Measurements from ENCODE around the gene CDK7.
A peak's percentile ranks its signal among the peaks of the same experiment; 100 is the strongest.
"Not testable (repeated sequence)": the region's sequence is repeated elsewhere in the genome, so short reads cannot be mapped to it uniquely, and the experiment has no call there.

The CDK7 gene

DNA sequence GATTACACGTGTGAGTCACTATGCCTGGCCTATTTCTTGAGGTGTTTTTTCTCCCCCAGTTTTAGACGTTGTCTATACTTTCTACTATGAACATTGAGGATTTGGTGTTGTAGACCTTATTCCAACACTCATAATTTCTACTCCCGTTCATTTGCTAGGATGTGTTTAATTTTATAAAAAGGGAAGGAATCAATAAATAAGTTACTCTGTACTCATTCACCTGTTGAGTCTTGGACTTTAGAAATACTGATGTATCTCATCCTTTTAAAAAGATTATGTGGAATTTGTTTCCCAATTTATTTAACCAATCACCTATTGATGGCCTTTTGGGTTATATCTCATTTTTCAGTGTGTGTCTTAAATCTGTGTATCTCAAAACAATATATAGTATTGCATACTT is 3.2 kb downstream of the CDK7 start:
- no peak for DNase-seq (ENCODE audit: low read depth)

DNA sequence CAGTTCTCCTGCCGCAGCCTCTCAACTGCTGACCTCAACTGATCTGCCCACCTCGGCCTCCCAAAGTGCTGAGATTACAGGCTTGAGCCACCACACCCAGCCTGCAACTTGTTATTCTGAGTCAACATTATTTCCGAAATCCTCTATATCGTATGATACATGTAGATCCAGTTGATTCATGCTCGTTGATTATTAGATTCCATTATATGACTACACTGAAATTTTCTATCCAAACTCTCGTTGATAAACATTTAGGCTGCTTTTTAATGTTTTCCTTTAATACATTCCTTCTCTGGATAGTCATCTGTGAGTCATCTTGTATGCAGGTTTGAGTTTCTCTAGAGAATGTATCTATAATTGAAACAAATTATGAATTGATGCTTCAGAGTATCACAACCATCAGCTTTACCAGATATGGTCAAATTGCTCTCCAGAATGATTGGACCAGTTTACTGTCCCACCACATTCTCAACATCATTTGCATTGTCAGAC is 4.1 kb downstream of the CDK7 start:
- DNase-seq (ENCODE audit: low read depth): no peak

- DNase-seq (ENCODE audit: low read depth): no peak
These were observed 7.7 kb downstream of the CDK7 start for GRCh38 chr5:69242215-69242927.

GRCh38 chr5:69245031-69245430 is 10.3 kb downstream of the CDK7 start:
- no peak for DNase-seq (ENCODE audit: low read depth)

DNA sequence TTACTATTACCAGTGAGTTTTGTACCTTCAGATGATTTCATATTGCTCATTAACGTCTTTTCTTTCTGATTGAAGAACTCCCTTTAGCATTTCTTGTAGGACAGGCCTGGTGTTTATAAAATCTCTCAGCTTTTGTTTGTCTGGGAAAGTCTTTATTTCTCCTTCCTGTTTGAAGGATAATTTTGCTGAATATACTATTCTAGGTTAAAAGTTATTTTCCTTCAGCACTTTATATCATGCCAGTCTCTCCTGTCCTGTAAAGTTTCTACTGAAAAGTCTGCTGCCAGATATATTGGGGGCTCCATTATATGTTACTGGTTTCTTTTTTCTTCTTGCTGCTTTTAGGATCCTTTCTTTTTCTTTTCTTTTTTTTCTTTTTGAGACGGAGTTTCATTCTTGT is 13.3 kb downstream of the CDK7 start:
- no peak for DNase-seq (ENCODE audit: low read depth)

GRCh38 chr5:69250593-69250992 is 15.9 kb downstream of the CDK7 start:
- DNase-seq (ENCODE audit: low read depth): no peak

DNA sequence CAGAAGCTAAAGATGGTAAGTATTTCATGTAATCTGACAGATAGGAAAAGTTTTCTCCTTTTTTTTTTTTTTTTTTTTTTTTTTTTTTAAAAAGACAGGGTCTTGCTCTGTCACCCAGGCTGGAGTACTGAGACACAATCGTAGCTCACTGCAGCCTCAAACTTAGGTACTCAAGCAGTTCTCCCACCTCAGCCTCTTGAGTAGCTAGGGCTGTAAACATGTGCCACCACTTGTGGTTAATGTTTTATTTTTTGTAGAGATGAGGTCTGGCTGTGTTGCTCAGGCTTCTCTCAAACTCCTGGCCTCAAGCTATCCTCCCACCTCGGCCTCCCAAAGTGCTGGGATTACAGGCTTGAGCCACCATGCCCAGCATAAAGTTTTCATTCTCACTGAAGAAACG is 17.8 kb downstream of the CDK7 start:
- no peak for DNase-seq (ENCODE audit: low read depth)

DNA sequence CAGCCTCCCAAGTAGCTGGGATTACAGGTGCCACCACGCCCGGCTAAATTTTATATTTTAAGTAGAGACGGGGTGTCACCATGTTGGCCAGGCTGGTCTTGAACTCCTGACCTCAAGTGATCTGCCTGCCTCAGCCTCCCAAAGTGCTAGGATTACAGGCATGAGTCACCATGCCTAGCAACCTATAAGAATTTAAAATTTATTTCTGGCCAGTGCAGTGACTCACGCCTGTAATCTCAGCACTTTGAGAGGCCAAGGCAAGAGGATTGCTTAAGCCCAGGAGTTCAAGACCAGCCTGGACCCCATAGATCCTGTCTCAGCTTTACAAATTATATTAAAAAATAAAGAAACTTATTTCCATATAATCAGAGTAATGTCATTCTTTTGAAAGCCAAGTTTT is 21.3 kb downstream of the CDK7 start:
- DNase-seq (ENCODE audit: low read depth): not testable (repeated sequence)

GRCh38 chr5:69257577-69257976 is 22.9 kb downstream of the CDK7 start:
- DNase-seq (ENCODE audit: low read depth): no peak

- DNase-seq (ENCODE audit: low read depth): no peak
These were observed 26.3 kb downstream of the CDK7 start for GRCh38 chr5:69261034-69261433.

GRCh38 chr5:69265931-69266330 is 31.2 kb downstream of the CDK7 start:
- DNase-seq (ENCODE audit: low read depth): no peak

- DNase-seq (ENCODE audit: low read depth): no peak
These were observed 34.2 kb downstream of the CDK7 start for GRCh38 chr5:69268899-69269298.

DNA sequence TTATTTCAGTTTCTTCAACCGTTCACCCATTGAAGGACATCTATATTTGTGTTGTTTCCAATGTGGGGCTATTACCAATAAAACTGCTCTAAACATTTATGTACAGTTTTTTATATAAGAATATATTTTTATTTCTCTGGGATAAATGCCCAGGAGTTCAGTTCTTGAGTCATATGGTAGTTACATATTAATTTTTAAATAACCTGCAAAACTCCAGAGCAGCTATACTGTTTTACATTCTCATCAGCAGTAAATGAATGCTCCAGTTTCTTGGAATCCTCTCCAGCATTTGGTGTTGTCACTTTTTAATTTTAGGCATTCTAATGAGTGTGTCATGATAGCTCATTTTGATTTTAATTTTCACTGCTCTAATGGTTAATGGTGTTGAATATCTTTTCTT is 36.2 kb downstream of the CDK7 start:
- no peak for DNase-seq (ENCODE audit: low read depth)

GRCh38 chr5:69271376-69271775 is 36.7 kb downstream of the CDK7 start:
- DNase-seq (ENCODE audit: low read depth): peak; percentile 9

GRCh38 chr5:69275563-69275962 is 40.9 kb downstream of the CDK7 start:
- no peak for DNase-seq (ENCODE audit: low read depth)

DNA sequence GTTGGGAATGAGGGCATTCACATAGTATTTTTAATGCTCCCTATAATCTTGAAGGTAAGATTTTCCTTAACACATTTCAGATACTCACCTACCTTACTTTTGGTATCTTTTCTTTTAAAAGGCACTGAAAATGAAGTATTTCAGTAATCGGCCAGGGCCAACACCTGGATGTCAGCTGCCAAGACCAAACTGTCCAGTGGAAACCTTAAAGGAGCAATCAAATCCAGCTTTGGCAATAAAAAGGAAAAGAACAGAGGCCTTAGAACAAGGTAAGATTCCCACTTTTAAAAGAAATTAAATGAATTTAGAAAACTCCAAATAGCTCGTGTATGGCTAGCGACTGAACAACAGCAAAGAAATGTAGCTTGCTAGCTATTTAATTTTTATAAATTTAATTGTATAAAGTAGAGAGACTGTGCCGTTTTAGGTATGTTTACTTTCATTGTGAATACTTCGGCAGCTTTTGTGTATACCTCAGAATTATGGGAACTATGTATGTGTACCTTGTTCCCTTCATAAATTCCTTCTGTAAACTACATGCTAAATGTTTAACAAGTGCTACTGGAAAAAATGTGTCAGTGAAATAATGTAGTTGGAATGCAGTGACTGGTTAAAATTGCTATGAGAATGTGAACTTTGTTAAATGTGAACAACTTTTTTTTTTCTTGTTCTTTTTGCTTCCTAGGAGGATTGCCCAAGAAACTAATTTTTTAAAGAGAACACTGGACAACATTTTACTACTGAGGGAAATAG is 41.9 kb downstream of the CDK7 start:
- DNase-seq (ENCODE audit: low read depth): peak; percentile 21

GRCh38 chr5:69279517-69279916 is 44.8 kb downstream of the CDK7 start:
- DNase-seq (ENCODE audit: low read depth): no peak

GRCh38 chr5:69281114-69281513 is 46.4 kb downstream of the CDK7 start:
- no peak for DNase-seq (ENCODE audit: low read depth)

GRCh38 chr5:69284203-69284602 is 49.5 kb downstream of the CDK7 start:
- no peak for DNase-seq (ENCODE audit: low read depth)

GRCh38 chr5:69285448-69286116 is 50.9 kb downstream of the CDK7 start:
- no peak for DNase-seq (ENCODE audit: low read depth)

DNA sequence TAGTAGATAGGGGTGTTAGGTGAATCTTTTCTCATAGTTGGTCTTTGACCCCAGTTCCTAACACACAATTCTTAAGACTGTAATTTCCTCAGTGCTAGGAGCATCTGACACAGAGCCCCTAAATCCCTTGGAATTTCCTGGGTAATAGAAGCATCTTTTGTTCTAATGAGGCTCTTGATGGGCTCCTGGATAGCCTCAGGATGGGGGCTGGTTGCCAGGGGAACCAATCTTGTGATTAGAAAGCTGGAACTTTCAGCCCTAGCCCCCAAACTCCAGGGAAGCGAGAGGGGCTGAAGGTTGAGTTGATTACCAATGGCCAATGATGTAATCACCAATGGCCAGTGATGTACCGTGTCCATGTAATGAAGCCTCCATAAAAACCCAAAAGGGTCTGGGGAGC is 53.4 kb downstream of the CDK7 start:
- no peak for DNase-seq (ENCODE audit: low read depth)

GRCh38 chr5:69288688-69289087 is 54.0 kb downstream of the CDK7 start:
- no peak for DNase-seq (ENCODE audit: low read depth)

DNA sequence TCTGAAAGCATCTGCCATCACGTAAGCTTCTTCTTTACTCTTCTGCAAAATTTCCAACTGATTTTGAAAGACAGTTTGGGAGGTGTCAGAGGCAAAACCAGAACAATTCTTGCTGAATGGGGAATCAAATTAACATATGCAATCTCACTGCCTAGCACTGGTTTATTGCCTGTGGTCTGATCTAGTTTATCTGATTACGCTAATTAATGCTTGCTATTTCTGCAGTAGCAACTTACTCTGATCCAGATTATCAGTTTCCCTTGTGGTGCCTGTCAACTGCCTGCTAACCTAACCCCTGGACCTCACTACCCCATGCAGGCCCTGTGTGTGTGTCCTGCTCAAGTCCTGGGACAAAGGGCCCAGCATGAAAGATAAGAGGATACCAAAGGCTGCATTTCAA is 57.6 kb downstream of the CDK7 start:
- no peak for DNase-seq (ENCODE audit: low read depth)
